ENCODE measurements around the gene IPCEF1.

IPCEF1 gene

DNA sequence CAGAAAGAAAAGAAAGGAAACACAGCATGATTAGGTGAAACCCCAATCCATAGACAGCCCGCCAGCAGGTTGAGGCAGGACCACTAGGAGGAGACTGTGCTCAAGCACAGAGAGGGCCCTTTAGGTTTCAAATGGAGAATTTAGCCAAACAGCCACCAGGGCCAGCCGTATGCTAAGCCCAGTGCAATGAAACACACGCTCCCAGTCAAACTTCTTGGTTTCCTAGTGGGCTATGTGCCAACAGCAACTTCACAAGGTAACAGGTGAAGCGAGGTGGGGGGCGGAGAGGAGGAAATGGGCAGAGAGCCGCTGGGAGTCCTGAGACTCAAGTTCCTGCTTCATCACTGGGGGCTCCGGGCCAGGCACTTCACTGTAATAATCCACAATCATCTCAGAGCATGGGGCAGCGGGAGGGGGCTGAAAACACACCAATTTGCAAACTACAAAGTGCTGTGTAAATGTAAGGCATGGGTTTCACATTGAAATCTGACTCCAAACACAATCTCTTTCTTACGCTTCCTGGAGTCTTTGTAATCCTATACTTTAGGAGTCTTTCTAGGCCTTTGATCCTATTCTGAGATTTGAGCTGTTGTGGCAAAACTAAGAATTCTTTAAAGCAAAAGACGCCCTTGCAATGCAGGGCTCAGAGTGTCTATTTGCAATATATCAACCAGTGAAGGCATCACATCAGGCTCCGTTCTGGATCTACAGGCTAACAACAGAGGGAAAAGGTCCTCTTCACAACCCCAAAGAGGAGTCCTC, 200.3 kb downstream of the IPCEF1 start:
- peak; percentile 54 for DNase-seq

DNA sequence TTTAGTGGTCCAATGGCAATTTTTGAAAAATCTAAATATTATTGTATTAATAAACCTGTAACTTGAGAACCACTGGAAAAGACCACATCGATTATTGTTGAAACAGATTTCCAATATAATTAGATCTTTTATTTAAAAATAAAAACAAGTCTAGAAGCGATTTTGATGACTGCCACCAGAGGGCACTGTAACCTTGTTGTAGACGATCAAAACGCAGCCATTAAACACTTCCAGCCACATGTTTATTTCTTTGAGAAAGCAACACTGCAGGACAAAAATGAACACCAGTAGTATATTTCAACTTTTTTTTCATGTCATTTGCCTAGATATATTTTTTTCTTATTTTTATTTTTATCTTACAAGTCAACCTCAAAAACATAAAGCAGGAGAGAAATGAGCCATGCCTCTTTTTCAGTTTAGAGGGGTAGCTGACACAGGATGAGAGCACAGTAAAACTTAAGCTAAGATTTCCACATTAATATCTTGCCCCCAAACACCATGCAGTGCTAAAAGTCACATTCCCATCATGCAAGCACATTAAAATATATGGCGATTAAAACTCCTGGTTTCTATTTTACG, 202.1 kb downstream of the IPCEF1 start:
- DNase-seq = peak; percentile 51

DNA sequence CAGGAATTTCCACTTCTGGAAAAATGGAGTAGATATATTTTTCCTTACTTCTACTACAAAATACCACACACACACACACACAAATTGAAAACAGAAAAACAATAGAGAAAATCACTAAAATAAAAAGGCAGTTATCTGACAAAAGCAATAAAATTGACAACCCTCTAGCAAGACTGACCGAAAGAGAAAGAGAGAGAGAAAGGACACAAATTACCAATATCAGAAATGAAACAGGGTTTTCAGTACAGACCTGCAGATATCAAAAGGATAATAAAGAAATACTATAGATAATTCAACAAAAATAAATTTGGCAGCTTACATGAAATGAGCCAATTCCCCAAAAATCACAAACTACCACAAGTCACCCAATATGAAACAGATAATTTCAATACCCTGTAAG, 212.8 kb downstream of the IPCEF1 start:
- no peak for DNase-seq

DNA sequence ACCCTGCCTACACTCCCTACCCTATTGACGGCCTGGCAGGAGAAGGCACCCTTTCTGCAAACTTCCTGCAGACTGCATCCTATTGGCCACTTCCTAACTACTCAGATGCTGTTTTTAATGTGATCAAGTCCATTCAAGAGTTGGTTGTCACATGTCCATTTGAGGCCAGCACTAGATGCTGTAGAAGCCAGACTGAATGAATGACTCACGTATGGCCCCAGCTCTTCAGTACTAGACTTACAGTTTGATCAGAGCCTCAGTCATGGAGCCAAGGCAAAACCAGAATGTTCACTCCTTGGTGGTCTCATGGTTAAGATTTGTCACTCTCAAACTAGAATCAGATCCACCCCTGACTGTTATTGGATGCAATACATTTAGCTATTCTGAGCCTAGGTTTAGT, 215.9 kb downstream of the IPCEF1 start:
- DNase-seq = no peak

DNA sequence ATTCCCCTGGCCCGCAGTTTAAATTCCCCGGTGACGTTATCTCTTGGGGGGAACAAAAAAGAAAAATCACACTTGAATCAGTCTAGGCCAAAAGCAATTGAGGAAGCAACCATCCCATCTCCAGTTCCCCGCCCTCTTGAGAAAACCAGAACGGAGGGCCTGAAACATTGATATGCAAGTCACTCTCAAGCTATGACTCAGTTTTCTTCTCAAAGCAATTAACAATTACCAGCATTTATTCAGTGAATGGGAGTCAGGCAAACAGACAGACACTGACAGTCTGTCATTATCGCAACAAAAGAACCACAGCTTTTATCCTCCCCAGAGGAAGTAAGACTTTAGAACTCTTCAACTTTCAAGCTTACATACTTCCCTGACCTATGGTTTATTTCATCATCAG, 216.7 kb downstream of the IPCEF1 start:
- DNase-seq = peak; percentile 64

DNA sequence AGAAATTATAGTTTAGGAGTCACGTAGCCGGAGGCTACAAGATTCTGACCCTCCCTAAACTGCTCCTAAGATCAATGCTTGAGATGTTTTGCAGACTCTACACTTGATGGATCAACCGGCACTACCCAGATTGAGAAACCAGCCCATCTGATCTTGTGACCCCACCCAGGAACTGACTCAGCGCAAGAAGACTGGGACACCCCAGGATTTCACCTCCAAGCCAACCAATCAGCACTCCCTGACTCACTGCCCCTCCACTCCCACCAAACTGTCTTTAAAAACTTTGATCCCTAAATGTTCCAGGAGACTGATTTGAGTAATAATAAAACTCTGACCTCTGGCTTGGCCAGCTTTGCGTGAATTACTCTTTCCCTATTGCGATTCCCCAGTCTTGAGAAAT, 217.8 kb downstream of the IPCEF1 start:
- DNase-seq = peak; percentile 72

DNA sequence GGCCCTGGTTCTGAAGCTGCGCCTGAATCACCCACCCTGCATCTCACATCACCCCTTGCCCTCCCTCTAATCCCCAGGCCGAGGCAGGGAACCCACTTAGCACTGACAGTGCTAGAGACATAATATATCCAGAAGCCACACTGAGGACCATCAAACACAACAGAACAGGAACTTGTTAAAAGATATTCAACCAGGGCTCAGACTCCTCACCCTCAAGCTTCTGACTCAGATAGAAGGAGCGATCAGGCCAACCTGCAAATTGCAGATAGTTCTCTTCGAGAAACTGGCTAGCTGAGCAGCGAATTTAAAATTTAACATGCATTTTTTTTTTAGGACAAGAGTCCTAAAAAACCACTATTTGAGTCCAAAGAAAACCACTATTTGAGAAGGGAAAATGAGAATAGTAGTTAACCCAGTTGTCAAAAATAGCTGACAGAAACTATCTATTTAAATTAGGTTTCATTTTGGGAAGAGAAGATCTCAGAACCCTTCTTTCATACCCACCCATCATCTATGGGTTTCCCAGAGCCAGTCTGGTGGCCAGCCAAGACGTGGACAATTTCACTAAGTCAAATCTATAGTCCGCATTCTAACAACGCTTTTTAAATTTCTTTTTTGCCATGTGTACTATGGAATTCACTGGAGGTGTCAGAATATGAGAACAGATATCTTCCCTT, 222.0 kb downstream of the IPCEF1 start:
- DNase-seq = no peak

DNA sequence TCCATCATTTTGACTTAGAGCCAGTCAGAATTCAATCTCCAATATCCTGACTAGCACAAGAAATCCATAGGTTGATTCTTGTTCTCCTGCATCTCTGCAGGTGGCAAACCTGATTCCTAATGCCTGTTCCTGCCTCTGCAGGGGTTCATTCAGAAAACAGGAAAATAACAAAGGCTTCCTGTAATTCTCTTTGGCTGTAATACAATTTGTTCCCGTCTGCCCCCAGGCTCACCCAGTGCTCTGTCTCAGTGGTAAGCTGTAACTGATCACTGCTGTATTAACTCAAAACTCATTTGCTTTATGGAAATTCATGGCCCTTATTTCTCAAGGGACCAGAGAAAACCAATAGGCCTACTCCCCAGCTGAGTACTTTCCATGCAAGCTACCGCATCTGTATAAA, 228.9 kb downstream of the IPCEF1 start:
- DNase-seq = no peak

DNA sequence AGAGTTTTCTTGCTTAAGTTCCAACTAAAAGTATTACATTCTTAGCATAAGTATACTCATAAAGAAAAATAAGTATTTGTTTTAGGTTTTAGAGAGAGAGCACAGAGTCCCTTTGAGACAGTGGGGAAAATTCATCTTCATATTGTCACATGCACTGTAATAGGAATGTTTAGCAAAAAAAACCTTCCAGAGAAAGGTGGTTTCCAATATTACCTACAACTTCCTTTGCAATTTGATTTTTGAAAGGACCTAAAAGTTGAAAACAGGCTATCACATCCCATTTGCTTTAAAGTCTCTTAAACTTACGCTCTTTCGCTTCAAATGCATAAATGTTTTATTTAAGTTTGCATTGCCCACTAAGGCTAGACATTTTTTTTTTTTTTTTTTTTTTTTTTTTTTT, 231.2 kb downstream of the IPCEF1 start:
- DNase-seq = no peak

DNA sequence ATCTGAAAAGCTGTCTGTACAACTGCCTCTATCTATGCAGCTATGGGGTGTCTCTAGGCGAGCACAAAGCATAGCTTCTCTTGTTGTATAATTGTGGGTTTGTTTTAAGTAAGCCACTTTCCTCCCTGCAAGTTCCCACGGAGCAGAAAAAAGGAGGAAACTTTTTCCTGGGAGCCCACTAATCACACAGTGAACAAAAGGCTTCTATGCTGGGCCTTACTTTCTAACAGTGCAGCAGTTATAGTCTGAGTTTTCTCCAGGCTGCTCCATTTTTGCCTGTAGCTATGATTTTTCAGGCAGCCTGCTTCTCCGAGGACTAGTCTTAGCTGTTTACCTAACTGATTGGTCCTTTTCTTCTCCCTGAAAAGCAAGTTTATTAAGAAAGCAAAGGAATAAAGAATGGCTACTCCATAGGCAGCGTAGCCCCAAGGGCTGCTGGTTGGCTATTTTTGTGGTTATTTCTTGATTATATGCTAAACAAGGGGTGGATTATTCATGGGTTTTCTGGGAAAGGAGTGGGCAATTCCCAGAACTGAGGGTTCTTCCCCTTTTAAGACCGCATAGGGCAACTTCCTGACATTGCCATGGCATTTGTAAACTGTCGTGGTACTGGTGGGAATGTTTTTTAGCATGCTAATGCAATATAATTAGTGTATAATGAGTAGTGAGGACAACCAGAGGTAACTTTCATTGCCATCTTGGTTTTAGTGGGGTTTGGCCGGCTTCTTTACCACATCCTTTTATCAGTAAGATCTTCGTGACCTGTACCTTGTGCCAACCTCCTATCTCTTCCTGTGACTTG, 233.2 kb downstream of the IPCEF1 start:
- DNase-seq = no peak

DNA sequence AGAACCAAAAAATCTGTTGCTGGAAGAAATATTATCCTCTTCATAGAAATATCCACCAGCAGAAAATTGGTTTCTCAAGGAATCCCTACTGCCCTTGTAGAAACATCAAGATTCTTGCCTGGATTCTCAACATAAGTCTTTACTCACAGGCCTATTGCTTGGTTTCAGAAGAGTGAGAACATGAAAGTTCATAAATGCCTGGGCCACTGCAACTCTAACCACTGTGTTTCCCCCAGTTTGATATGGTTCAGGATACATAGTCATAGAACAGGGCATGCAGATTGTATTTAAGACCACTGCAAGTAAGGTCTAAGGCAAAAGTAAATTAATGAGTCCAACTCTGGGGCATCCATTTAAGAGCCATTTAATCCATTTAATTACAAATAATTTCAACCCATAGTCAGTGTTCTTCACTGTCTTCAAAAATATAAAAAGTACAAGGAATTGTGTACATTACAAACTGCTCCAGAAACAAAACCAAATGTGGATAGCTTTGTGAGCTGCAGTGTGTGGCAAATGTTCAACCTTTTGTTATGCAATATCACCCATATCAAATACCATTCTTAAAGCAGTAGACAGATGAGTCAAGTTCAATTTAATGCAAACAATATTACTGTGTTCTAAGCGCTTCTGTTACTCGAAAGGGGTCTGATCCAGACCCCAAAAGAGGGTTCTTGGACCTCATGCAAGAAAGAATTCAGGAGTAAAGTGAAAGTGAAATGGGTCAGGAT, 234.2 kb downstream of the IPCEF1 start:
- DNase-seq = no peak

DNA sequence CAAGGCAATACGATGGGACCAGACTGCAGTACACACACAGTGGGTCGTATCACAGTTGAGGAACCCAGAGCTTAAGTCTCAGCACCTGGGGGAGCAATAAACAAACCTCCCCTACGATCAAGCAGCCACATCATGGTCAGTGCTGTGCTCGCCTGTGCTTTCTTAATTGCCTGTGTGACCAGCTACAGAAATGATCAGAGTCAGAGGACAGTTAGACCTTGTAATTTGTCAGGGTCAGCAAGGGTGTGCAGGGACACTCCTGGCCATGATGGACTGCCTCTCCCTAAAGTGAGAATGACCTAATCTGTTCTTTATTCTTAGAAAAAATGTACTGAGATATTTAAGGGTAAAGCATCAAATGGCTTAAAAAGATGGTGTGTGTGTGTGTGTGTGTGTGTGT, 239.1 kb downstream of the IPCEF1 start:
- DNase-seq = no peak

DNA sequence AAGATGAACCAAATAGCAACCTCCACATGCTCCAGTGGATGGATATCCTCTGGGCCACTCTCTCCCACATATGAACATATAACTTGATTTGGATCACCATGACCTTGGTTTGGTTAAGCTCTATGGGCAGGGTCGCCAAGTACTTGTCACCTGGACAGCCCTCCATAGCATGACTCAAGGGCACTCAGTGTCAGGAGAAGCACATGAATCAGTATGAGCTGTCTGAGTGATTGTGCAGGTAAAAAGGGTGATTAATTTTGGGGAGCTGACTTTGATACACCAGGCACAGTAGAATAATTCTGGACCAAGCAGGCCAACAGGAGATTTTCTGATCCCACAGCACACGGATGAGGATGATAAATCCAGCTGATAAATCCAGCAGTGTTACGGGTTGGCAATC, 243.2 kb downstream of the IPCEF1 start:
- DNase-seq = no peak

DNA sequence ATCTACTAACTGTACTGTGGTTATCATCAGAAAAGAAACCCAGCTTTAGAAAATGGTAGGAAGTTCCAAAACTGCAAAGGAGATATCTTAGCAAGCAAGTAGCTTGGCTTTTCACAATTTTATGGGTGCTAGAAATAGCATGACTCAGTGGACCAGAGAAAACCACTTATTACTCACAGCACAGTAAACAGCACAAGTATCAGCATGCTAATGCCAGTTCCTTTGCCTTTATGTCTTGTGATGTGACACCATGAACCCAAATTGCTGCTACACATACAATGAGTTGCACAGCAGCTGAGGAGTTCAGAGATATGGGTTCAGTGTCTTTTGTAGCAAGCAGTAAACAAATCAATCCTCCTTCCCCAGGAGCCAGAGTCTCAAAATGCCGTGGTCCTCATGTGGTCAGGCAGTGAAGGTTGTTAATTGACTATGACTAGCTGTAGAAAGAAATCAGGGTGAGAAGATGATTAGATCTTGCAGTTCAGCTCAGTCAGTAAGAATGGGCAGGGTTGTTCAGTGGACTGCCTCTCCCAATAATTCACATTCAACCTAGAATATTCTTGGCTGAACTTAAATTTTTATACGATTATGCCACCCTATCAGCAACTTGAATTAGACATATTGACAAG, 244.3 kb downstream of the IPCEF1 start:
- no peak for DNase-seq

DNA sequence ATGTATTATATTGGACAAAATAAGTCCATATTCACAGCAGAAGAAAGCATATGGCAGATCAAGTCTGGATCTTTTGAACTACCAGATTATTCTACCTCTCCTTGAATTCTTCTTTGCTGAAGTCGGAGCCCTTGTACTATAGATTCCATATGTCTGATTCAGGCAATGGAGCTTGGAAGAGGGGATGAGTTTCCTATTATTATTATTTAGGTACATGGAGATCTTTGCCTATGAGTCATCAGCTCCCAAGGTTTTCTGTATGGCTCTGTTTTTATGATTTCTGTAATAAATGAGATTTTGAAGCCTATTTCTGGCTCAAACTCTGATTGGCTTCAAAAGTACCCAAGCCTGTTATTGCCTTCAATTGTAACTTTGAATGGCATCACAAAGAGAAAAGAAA, 245.6 kb downstream of the IPCEF1 start:
- DNase-seq = no peak

DNA sequence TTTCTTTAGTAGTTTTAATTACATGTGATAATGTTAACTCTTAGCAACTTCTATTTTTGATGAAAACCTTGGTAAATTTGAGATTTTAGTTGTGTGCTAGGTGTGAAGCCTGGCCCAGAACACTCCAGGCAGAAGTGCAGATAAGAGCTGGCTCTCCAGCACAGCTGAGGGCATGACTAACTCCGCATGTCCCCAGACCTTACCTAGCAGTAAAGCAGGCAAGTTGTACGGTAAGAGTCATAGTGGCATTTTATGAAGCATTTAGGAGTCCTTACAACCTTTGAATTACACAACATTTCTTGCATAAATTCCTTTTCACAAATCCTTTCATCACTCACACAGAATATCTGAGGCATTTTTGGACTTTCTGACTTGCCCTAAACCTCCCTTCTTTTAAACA, 250.4 kb downstream of the IPCEF1 start:
- DNase-seq = no peak

Measured in CD4-positive, alpha-beta T cell treated with Interleukin-15 for 1 hour (primary cell).